Measurements from ENCODE around the gene MOB3B. TPM values are rescaled to one million over a fixed set of nuclear protein-coding genes. Genes with fewer than 3 reads are reported as not detected.

The MOB3B gene
- polyA plus RNA-seq, 1 experiment: 0.04 TPM

- no peak for TF ChIP-seq CTCF (IDR thresholded peaks at IDR 0.05; ENCODE audit: insufficient read depth, low read depth, low read length)
- no peaks in the 10 kb centered on the region for H3K27me3 ChIP-seq (ENCODE audit: control insufficient read depth, insufficient read depth, low read length)
- no peak for DNase-seq (ENCODE audit: low read depth)
- H3K4me3 ChIP-seq (ENCODE audit: low read depth, low read length): no peak overlapping the region
- ChIA-PET POLR2A (no interaction called here), CTCF (no interaction called here)
- no peaks in the 10 kb centered on the region for H3K36me3 ChIP-seq (ENCODE audit: control insufficient read depth, insufficient read depth, low read length)
Measured at GRCh38 chr9:27473111-27473529, 56.5 kb downstream of the MOB3B start.

- CTCF ChIA-PET: no interaction called here
- no peaks in the 10 kb centered on the region for H3K27me3 ChIP-seq (ENCODE audit: control insufficient read depth, insufficient read depth, low read length)
- DNase-seq (ENCODE audit: low read depth): no peak
- no peaks in the 10 kb centered on the region for H3K36me3 ChIP-seq (ENCODE audit: control insufficient read depth, insufficient read depth, low read length)
- POLR2A ChIA-PET: no interaction called here
- TF ChIP-seq CTCF (IDR thresholded peaks at IDR 0.05; ENCODE audit: insufficient read depth, low read depth, low read length): no peak
- H3K4me3 ChIP-seq (ENCODE audit: low read depth, low read length): no peak overlapping the region
Measured at GRCh38 chr9:27472195-27472594, 57.4 kb downstream of the MOB3B start.

- ChIA-PET CTCF (no interaction called here), POLR2A (no interaction called here)
- no peak overlapping the region for H3K4me3 ChIP-seq (ENCODE audit: low read depth, low read length)
- no peak for TF ChIP-seq CTCF (IDR thresholded peaks at IDR 0.05; ENCODE audit: insufficient read depth, low read depth, low read length)
- no peaks in the 10 kb centered on the region for H3K27me3 ChIP-seq (ENCODE audit: control insufficient read depth, insufficient read depth, low read length)
- DNase-seq (ENCODE audit: low read depth): no peak
- H3K36me3 ChIP-seq (ENCODE audit: control insufficient read depth, insufficient read depth, low read length): no peaks in the 10 kb centered on the region
Measured at GRCh38 chr9:27471789-27472188, 57.8 kb downstream of the MOB3B start.

GRCh38 chr9:27471366-27471765, 58.2 kb downstream of the MOB3B start:
- no peaks in the 10 kb centered on the region for H3K27me3 ChIP-seq (ENCODE audit: control insufficient read depth, insufficient read depth, low read length)
- no peak for DNase-seq (ENCODE audit: low read depth)
- POLR2A ChIA-PET: interaction anchor here (0.7 kb wide), 1 partner anchor 86 kb away, joined by 8 read pairs; no protein-coding TSS in a partner anchor
- no peaks in the 10 kb centered on the region for H3K36me3 ChIP-seq (ENCODE audit: control insufficient read depth, insufficient read depth, low read length)
- no peak overlapping the region for H3K4me3 ChIP-seq (ENCODE audit: low read depth, low read length)
- TF ChIP-seq CTCF (IDR thresholded peaks at IDR 0.05; ENCODE audit: insufficient read depth, low read depth, low read length): no peak
- CTCF ChIA-PET: no interaction called here

GRCh38 chr9:27470291-27470856, 59.2 kb downstream of the MOB3B start:
- no peak overlapping the region for H3K4me3 ChIP-seq (ENCODE audit: low read depth, low read length)
- no peak for TF ChIP-seq CTCF (IDR thresholded peaks at IDR 0.05; ENCODE audit: insufficient read depth, low read depth, low read length)
- DNase-seq (ENCODE audit: low read depth): no peak
- ChIA-PET CTCF (no interaction called here), POLR2A (interaction anchor here (0.7 kb wide), 1 partner anchor 85 kb away, joined by 8 read pairs; no protein-coding TSS in a partner anchor)
- H3K27me3 ChIP-seq (ENCODE audit: control insufficient read depth, insufficient read depth, low read length): no peaks in the 10 kb centered on the region
- H3K36me3 ChIP-seq (ENCODE audit: control insufficient read depth, insufficient read depth, low read length): no peaks in the 10 kb centered on the region
